HEK293 (cell line): Measurements from ENCODE around the gene C16orf86.

Experiments
- ATF2 ChIP-seq: fragments of 450-650 bp; formaldehyde crosslinking; IDR thresholded peaks from 2 replicates; pipeline ENCODE4 v1.5.1; 2016; ENCODE audit warnings: missing biosample characterization, missing genetic modification characterization, low read depth
- FEZF1 ChIP-seq: fragments of 450-650 bp; formaldehyde crosslinking; IDR thresholded peaks from 2 replicates; pipeline ENCODE4 v1.5.1; 2016; ENCODE audit warnings: missing biosample characterization, missing genetic modification characterization
- PRDM4 ChIP-seq: fragments of 450-650 bp; formaldehyde crosslinking; IDR thresholded peaks from 2 replicates; pipeline ENCODE4 v1.5.1; 2017; ENCODE audit warnings: missing biosample characterization, missing genetic modification characterization
- ZNF175 ChIP-seq: fragments of 450-650 bp; formaldehyde crosslinking; IDR thresholded peaks from 2 replicates; pipeline ENCODE4 v1.5.1; 2016; ENCODE audit warnings: missing biosample characterization, missing genetic modification characterization
- ZNF202 ChIP-seq: fragments of 450-650 bp; formaldehyde crosslinking; IDR thresholded peaks from 2 replicates; pipeline ENCODE4 v1.5.1; 2016; ENCODE audit warnings: missing biosample characterization, missing genetic modification characterization, borderline replicate concordance
- ZNF585B ChIP-seq: fragments of 450-650 bp; formaldehyde crosslinking; IDR thresholded peaks from 2 replicates; pipeline ENCODE4 v1.5.1; 2016; ENCODE audit warnings: missing biosample characterization, missing genetic modification characterization
- ZNF610 ChIP-seq: fragments of 450-650 bp; formaldehyde crosslinking; IDR thresholded peaks from 2 replicates; pipeline ENCODE4 v1.5.1; 2016; ENCODE audit warnings: missing biosample characterization, missing genetic modification characterization, borderline replicate concordance
- ZNF701 ChIP-seq: fragments of 450-650 bp; formaldehyde crosslinking; IDR thresholded peaks from 2 replicates; pipeline ENCODE4 v1.5.1; 2016; ENCODE audit warnings: missing biosample characterization, missing genetic modification characterization
- ZNF777 ChIP-seq: fragments of 450-650 bp; formaldehyde crosslinking; IDR thresholded peaks from 2 replicates; pipeline ENCODE4 v1.5.1; 2017; ENCODE audit warnings: missing biosample characterization, missing genetic modification characterization, borderline replicate concordance
- TF ChIP-seq, protein P1 (sequence below): fragments of 450-650 bp; formaldehyde crosslinking; IDR thresholded peaks from 2 replicates; pipeline ENCODE4 v1.5.1; 2016; ENCODE audit warnings: missing biosample characterization, missing genetic modification characterization
- TF ChIP-seq, protein P2 (sequence below): fragments of 450-650 bp; formaldehyde crosslinking; IDR thresholded peaks from 2 replicates; pipeline ENCODE4 v1.5.1; 2016; ENCODE audit warnings: missing biosample characterization, missing genetic modification characterization

- no peak for TF ChIP-seq PRDM4
- TF ChIP-seq ATF2: no peak
- TF ChIP-seq, protein P1, sequence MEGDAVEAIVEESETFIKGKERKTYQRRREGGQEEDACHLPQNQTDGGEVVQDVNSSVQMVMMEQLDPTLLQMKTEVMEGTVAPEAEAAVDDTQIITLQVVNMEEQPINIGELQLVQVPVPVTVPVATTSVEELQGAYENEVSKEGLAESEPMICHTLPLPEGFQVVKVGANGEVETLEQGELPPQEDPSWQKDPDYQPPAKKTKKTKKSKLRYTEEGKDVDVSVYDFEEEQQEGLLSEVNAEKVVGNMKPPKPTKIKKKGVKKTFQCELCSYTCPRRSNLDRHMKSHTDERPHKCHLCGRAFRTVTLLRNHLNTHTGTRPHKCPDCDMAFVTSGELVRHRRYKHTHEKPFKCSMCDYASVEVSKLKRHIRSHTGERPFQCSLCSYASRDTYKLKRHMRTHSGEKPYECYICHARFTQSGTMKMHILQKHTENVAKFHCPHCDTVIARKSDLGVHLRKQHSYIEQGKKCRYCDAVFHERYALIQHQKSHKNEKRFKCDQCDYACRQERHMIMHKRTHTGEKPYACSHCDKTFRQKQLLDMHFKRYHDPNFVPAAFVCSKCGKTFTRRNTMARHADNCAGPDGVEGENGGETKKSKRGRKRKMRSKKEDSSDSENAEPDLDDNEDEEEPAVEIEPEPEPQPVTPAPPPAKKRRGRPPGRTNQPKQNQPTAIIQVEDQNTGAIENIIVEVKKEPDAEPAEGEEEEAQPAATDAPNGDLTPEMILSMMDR (tag by site-specific recombination): no peak
- no peak for TF ChIP-seq ZNF777 (tag by site-specific recombination)
- TF ChIP-seq ZNF701: no peak
- TF ChIP-seq ZNF585B (tag by site-specific recombination): no peak
- no peak for TF ChIP-seq ZNF610 (tag by site-specific recombination)
- TF ChIP-seq FEZF1 (tag by site-specific recombination): no peak
- TF ChIP-seq ZNF175: no peak
- TF ChIP-seq, protein P2, sequence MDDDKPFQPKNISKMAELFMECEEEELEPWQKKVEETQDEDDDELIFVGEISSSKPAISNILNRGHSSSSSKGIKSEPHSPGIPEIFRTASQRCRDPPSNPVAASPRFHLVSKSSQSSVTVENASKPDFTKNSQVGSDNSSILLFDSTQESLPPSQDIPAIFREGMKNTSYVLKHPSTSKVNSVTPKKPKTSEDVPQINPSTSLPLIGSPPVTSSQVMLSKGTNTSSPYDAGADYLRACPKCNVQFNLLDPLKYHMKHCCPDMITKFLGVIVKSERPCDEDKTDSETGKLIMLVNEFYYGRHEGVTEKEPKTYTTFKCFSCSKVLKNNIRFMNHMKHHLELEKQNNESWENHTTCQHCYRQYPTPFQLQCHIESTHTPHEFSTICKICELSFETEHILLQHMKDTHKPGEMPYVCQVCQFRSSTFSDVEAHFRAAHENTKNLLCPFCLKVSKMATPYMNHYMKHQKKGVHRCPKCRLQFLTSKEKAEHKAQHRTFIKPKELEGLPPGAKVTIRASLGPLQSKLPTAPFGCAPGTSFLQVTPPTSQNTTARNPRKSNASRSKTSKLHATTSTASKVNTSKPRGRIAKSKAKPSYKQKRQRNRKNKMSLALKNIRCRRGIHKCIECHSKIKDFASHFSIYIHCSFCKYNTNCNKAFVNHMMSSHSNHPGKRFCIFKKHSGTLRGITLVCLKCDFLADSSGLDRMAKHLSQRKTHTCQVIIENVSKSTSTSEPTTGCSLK (tag by site-specific recombination): no peak
- no peak for TF ChIP-seq ZNF202 (tag by site-specific recombination)
These were observed 29.9 kb upstream of the C16orf86 start for GRCh38 chr16:67636713-67637112.
